Type B pancreatic cell (in vitro differentiated cells): ENCODE results near the gene SERPINA1. TPM values are rescaled to one million over a fixed set of nuclear protein-coding genes. Genes with fewer than 3 reads are reported as not detected.

Source experiments
- DNase-seq: peaks from one replicate; pipeline ENCODE4 v3.0.0; 2021; ENCODE audit warnings: mixed read lengths; ENCODE audit not compliant: unreplicated experiment; ENCODE audit errors: extremely low spot score
- H3K27ac Mint-ChIP-seq: 2 replicates; pipeline ENCODE4 v1.8.0; 2021; ENCODE audit warnings: mild to moderate bottlenecking, mixed read lengths
- H3K27me3 Mint-ChIP-seq: 2 replicates; pipeline ENCODE4 v1.8.0; 2021; ENCODE audit warnings: mixed read lengths
- H3K36me3 Mint-ChIP-seq: 2 replicates; pipeline ENCODE4 v1.8.0; 2021; ENCODE audit warnings: mixed read lengths
- H3K4me1 Mint-ChIP-seq: one replicate; pipeline ENCODE4 v1.8.0; 2021; ENCODE audit warnings: mixed read lengths; ENCODE audit not compliant: unreplicated experiment
- H3K4me3 Mint-ChIP-seq: 2 replicates; pipeline ENCODE4 v1.8.0; 2021; ENCODE audit warnings: mild to moderate bottlenecking, mixed read lengths
- H3K9me3 Mint-ChIP-seq: 2 replicates; pipeline ENCODE4 v1.8.0; 2021; ENCODE audit warnings: mixed read lengths
- total RNA-seq: library from RNA; stranded (reverse); gene quantifications from 2 replicates; pipeline ENCODE4 v1.2.1, GENCODE V29; 2021; ENCODE audit warnings: low replicate concordance
- TF ChIP-seq, protein P1 (sequence below): fragments of 200-600 bp; sonication (generic); conservative IDR thresholded peaks from 2 replicates; pipeline ENCODE4 v1.5.0; 2021; ENCODE audit warnings: antibody characterized with exemption, mild to moderate bottlenecking

Gene SERPINA1
- total RNA-seq, 1 donor from 2014 or later = 313 TPM

- Mint-ChIP-seq H3K27ac (no peak overlapping the region), H3K4me1 (peaks cover 9% of the 10 kb centered on the region), H3K27me3 (no peaks in the 10 kb centered on the region), H3K4me3 (no peak overlapping the region), H3K9me3 (no peaks in the 10 kb centered on the region), H3K36me3 (no peaks in the 10 kb centered on the region)
- DNase-seq = no peak
- TF ChIP-seq, protein P1, sequence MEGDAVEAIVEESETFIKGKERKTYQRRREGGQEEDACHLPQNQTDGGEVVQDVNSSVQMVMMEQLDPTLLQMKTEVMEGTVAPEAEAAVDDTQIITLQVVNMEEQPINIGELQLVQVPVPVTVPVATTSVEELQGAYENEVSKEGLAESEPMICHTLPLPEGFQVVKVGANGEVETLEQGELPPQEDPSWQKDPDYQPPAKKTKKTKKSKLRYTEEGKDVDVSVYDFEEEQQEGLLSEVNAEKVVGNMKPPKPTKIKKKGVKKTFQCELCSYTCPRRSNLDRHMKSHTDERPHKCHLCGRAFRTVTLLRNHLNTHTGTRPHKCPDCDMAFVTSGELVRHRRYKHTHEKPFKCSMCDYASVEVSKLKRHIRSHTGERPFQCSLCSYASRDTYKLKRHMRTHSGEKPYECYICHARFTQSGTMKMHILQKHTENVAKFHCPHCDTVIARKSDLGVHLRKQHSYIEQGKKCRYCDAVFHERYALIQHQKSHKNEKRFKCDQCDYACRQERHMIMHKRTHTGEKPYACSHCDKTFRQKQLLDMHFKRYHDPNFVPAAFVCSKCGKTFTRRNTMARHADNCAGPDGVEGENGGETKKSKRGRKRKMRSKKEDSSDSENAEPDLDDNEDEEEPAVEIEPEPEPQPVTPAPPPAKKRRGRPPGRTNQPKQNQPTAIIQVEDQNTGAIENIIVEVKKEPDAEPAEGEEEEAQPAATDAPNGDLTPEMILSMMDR = no peak
Measured at GRCh38 chr14:94385553-94386057, 2.8 kb downstream of the SERPINA1 start.

DNA sequence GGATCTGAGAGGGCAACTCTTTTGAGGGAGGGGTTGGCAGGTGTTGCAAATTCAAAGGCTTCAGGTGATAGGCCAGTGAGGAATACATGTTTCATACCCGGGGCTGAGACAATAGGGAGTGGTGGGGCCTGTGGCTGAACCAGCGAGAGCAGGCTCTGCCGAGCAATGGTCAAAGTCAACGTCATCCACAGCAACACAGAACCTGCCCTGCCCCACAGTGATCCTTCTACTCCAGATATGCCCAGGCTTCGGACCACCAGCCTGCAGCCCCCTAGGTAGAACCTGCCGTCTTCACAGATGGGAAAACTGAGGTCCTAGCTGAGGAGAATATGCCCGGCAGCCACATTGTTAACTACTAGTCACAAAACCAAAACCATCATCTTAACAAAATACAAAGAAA lies 4.1 kb downstream of the SERPINA1 start:
- Mint-ChIP-seq H3K36me3 (no peaks in the 10 kb centered on the region), H3K9me3 (no peaks in the 10 kb centered on the region), H3K4me1 (peaks cover 9% of the 10 kb centered on the region), H3K4me3 (no peak overlapping the region), H3K27ac (no peak overlapping the region), H3K27me3 (no peaks in the 10 kb centered on the region)
- TF ChIP-seq, protein P1 = no peak
- DNase-seq = no peak

DNA sequence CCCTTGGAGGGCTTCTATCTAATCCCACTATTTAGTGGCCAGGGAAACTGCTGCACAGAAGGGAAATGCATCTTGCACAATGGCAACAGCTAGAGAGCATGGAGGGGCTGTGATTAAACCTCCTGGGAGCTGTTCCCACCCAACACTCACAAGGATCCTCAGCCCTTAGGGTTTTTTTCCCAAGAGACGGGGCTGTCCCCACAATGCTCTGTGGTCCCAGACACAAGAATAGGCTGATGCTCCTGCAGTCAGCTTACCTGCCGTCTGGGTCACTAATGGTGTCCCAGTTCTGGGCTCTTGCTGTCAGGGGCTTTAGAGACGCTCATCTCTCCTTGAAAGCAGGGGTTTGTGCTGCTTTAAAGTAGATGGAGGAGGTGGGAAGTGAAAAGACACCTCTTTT lies 4.6 kb downstream of the SERPINA1 start:
- Mint-ChIP-seq H3K4me3 (no peak overlapping the region), H3K36me3 (no peaks in the 10 kb centered on the region), H3K9me3 (no peaks in the 10 kb centered on the region), H3K4me1 (peaks cover 7% of the 10 kb centered on the region), H3K27me3 (no peaks in the 10 kb centered on the region), H3K27ac (no peak overlapping the region)
- TF ChIP-seq, protein P1 = no peak
- peak; percentile 32 for DNase-seq

DNA sequence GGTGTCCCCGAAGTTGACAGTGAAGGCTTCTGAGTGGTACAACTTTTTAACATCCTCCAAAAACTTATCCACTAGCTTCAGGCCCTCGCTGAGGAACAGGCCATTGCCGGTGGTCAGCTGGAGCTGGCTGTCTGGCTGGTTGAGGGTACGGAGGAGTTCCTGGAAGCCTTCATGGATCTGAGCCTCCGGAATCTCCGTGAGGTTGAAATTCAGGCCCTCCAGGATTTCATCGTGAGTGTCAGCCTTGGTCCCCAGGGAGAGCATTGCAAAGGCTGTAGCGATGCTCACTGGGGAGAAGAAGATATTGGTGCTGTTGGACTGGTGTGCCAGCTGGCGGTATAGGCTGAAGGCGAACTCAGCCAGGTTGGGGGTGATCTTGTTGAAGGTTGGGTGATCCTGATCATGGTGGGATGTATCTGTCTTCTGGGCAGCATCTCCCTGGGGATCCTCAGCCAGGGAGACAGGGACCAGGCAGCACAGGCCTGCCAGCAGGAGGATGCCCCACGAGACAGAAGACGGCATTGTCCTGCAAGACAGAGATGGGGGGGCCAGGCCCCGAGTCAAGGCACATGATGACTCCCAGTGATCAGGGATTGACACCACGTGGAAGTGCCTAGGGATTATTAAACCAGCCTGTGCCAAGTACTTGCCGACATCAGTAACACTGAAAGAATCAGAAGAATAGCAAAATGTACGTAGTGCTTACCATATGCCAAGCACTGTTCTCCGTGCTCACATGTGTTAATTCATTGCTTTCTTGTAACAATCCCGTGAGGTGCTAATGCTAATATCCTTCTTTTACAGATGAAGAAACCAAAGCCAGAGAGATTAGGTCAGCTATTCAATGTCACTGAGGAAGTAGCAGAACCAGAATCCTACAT lies 5.4 kb downstream of the SERPINA1 start:
- Mint-ChIP-seq H3K27me3 (no peaks in the 10 kb centered on the region), H3K36me3 (no peaks in the 10 kb centered on the region), H3K4me1 (peaks cover 5% of the 10 kb centered on the region), H3K27ac (no peak overlapping the region), H3K4me3 (no peak overlapping the region), H3K9me3 (no peaks in the 10 kb centered on the region)
- peak; percentile 59 for DNase-seq
- TF ChIP-seq, protein P1 = no peak

GRCh38 chr14:94382099-94382715 lies 6.2 kb downstream of the SERPINA1 start:
- peaks cover 5% of the 10 kb centered on the region for H3K4me1 Mint-ChIP-seq
- TF ChIP-seq, protein P1 = no peak
- H3K36me3 Mint-ChIP-seq = no peaks in the 10 kb centered on the region
- H3K27ac Mint-ChIP-seq = no peak overlapping the region
- no peaks in the 10 kb centered on the region for H3K9me3 Mint-ChIP-seq
- DNase-seq = no peak
- no peak overlapping the region for H3K4me3 Mint-ChIP-seq
- no peaks in the 10 kb centered on the region for H3K27me3 Mint-ChIP-seq
